IMR-90 (cell line): Measurements from ENCODE around the gene STON2. TPM values are rescaled to one million over a fixed set of nuclear protein-coding genes. Genes with fewer than 3 reads are reported as not detected.

ENCODE experiments used
- ATAC-seq: fragments of 200-7000 bp; cut with Tn5 transposase; 2 replicates; pipeline ENCODE4 v1.9.1; 2020; ENCODE audit warnings: low read depth, mild to moderate bottlenecking, moderate library complexity
- BruUV-seq: library from RNA; stranded (reverse); fragments of 400-500 nt; replicated peaks from 2 replicates; lab custom pipeline; 2021; lab: Mats Ljungman, UMichigan
- CTCF ChIA-PET: fragments of 300-600 bp; formaldehyde crosslinking; extraction: SDS; loops from one replicate; lab custom pipeline; 2021; ENCODE audit warnings: antibody characterized with exemption; lab: Yijun Ruan, JAX
- POLR2A ChIA-PET: fragments of 300-600 bp; sonication (Branson Sonifier 250); formaldehyde crosslinking; loops from one replicate; lab custom pipeline; 2022; ENCODE audit warnings: antibody characterized with exemption; ENCODE audit not compliant: unreplicated experiment; lab: Charles Lee
- DNase-seq: peaks from one replicate; pipeline ENCODE4 v3.0.0; 2013
- H2AFZ ChIP-seq: replicated peaks from 2 replicates; pipeline ENCODE3; 2013; ENCODE audit warnings: low read length, mild to moderate bottlenecking; ENCODE audit not compliant: poor library complexity
- H2AK5ac ChIP-seq: 2 replicates; pipeline ENCODE4 v1.6.1; 2013; ENCODE audit warnings: low read depth, low read length, inconsistent platforms
- H2AK9ac ChIP-seq: replicated peaks from 2 replicates; pipeline ENCODE3; 2013; ENCODE audit warnings: mild to moderate bottlenecking, low read depth, low read length, moderate library complexity; ENCODE audit not compliant: poor library complexity
- H2BK120ac ChIP-seq: 2 replicates; pipeline ENCODE4 v1.6.1; 2013; ENCODE audit warnings: low read depth, low read length, inconsistent platforms
- H2BK15ac ChIP-seq: 3 replicates; pipeline ENCODE4 v1.6.1; 2013; ENCODE audit warnings: low read depth, low read length, inconsistent platforms
- H2BK20ac ChIP-seq: 2 replicates; pipeline ENCODE4 v1.6.1; 2013; ENCODE audit warnings: low read depth, mild to moderate bottlenecking, inconsistent platforms, low read length, moderate library complexity
- H2BK5ac ChIP-seq: 2 replicates; pipeline ENCODE4 v1.6.1; 2013; ENCODE audit warnings: mild to moderate bottlenecking, low read depth, low read length, inconsistent platforms; ENCODE audit not compliant: poor library complexity, severe bottlenecking
- H3K14ac ChIP-seq: replicated peaks from 2 replicates; pipeline ENCODE4 v1.6.1; 2013; ENCODE audit warnings: low read depth, low read length, inconsistent platforms
- H3K18ac ChIP-seq: 2 replicates; pipeline ENCODE4 v1.6.1; 2013; ENCODE audit warnings: low read depth, low read length, control low read depth
- H3K23ac ChIP-seq: 2 replicates; pipeline ENCODE4 v1.6.1; 2013; ENCODE audit warnings: low read depth, low read length, inconsistent platforms
- H3K27ac ChIP-seq: 2 replicates; pipeline ENCODE4 v1.5.1; 2013; ENCODE audit warnings: mild to moderate bottlenecking, control low read depth, low read length; ENCODE audit not compliant: insufficient read depth
- H3K27me3 ChIP-seq: 2 replicates; pipeline ENCODE4 v1.6.1; 2013; ENCODE audit warnings: low read length; ENCODE audit not compliant: control insufficient read depth, insufficient read depth
- H3K36me3 ChIP-seq: 2 replicates; pipeline ENCODE4 v1.6.1; 2013; ENCODE audit warnings: low read length, mixed read lengths; ENCODE audit not compliant: control insufficient read depth, insufficient read depth
- H3K4ac ChIP-seq: 2 replicates; pipeline ENCODE4 v1.6.1; 2013; ENCODE audit warnings: low read depth, low read length, inconsistent platforms
- H3K4me1 ChIP-seq: 2 replicates; pipeline ENCODE4 v1.6.1; 2013; ENCODE audit warnings: low read length, mixed read lengths; ENCODE audit not compliant: control insufficient read depth, insufficient read depth
- H3K4me2 ChIP-seq: 2 replicates; pipeline ENCODE4 v1.6.1; 2013; ENCODE audit warnings: low read depth, mild to moderate bottlenecking, control low read depth, low read length, moderate library complexity
- H3K4me3 ChIP-seq: 2 replicates; pipeline ENCODE4 v1.5.1; 2013; ENCODE audit warnings: low read depth, mild to moderate bottlenecking, control low read depth, low read length, moderate library complexity; ENCODE audit not compliant: insufficient read depth
- H3K56ac ChIP-seq: 2 replicates; pipeline ENCODE4 v1.6.1; 2013; ENCODE audit warnings: low read length, inconsistent platforms; ENCODE audit not compliant: insufficient read depth; ENCODE audit errors: extremely low read depth
- H3K79me1 ChIP-seq, 2 experiments: 2 replicates each; pipeline ENCODE4 v1.6.1; 2013; ENCODE audit warnings: low read length in 2 of 2, inconsistent platforms in 1 of 2, low read depth in 1 of 2
- H3K9ac ChIP-seq: 2 replicates; pipeline ENCODE4 v1.6.1; 2013; ENCODE audit warnings: low read depth, low read length, control low read depth
- H3K9me1 ChIP-seq: 2 replicates; pipeline ENCODE4 v1.6.1; 2013; ENCODE audit warnings: low read length, inconsistent platforms; ENCODE audit not compliant: insufficient read depth
- H3K9me3 ChIP-seq: 2 replicates; pipeline ENCODE4 v1.6.1; 2013; ENCODE audit warnings: low read length; ENCODE audit not compliant: control insufficient read depth, insufficient read depth
- H4K20me1 ChIP-seq: 2 replicates; pipeline ENCODE4 v1.6.1; 2013; ENCODE audit warnings: low read length, inconsistent platforms; ENCODE audit not compliant: insufficient read depth
- H4K5ac ChIP-seq: 2 replicates; pipeline ENCODE4 v1.6.1; 2013; ENCODE audit warnings: mild to moderate bottlenecking, low read depth, low read length, control low read depth
- H4K8ac ChIP-seq, 2 experiments: 2 replicates each; pipeline ENCODE4 v1.6.1; 2013; ENCODE audit warnings: low read depth in 2 of 2, low read length in 2 of 2, control low read depth in 1 of 2, inconsistent platforms in 1 of 2
- H4K91ac ChIP-seq: 2 replicates; pipeline ENCODE4 v1.6.1; 2013; ENCODE audit warnings: low read depth, low read length, inconsistent platforms; ENCODE audit not compliant: insufficient read depth
- CHD1 ChIP-seq: IDR thresholded peaks from 2 replicates; pipeline ENCODE4 v1.6.1; 2012; ENCODE audit warnings: low read depth, low read length, improper control_type of control experiment
- WGBS, 2 experiments: methylation state at CpG; one replicate each; pipeline versions ENCODE4 v1.1.5 to v1.1.7; 2013; ENCODE audit warnings: missing lambda C conversion rate in 2 of 2; ENCODE audit not compliant: insufficient read length in 1 of 2; ENCODE audit errors: extremely low coverage in 2 of 2; 5-methylcytosine and 5-hydroxymethylcytosine counted together
- dilution Hi-C: fragments of 300-500 bp; cut with HindIII; formaldehyde crosslinking; loops from one replicate; pipeline ENCODE4 v1.14.3; 2018; ENCODE audit warnings: low sequenced_read_pairs; ENCODE audit not compliant: unreplicated experiment
- in situ Hi-C: fragments of 300-500 bp; cut with MboI; formaldehyde crosslinking; loops from 3 replicates; pipeline ENCODE4 v1.14.3; 2019; ENCODE audit warnings: low sequenced_read_pairs, inconsistent platforms, mixed read lengths
- intact Hi-C: fragments of 100-400 bp; cut with micrococcal nuclease; formaldehyde crosslinking; loops from 2 replicates; pipeline ENCODE4 v1.10.0; 2022
- polyA plus RNA-seq, 3 experiments: library from polyadenylated mRNA; depleted of rRNA; stranded (reverse); fragments of >200 nt; gene quantifications; 2 replicates each; pipeline ENCODE4 v1.2.3, GENCODE V29; 2012; ENCODE audit warnings: low replicate concordance in 1 of 3
- total RNA-seq: library from RNA; depleted of rRNA; stranded (reverse); fragments of >200 nt; gene quantifications from 2 replicates; pipeline ENCODE4 v1.2.3, GENCODE V29; 2012

STON2 gene
- total and polyA plus RNA-seq, 2 of the 4 experiments (the other 2 are of a cell fraction), result not detected

- H4K5ac ChIP-seq, result no peak overlapping the region
- no peak overlapping the region for H4K91ac ChIP-seq
- ATAC-seq (no peak), DNase-seq (no peak)
- H2BK120ac ChIP-seq, result no peak overlapping the region
- H3K4ac ChIP-seq, result no peak overlapping the region
- BruUV-seq, result no TSS peak
- no peaks in the 10 kb centered on the region for H3K4me1 ChIP-seq
- dilution Hi-C loops (no loop called here), intact Hi-C loops (no loop called here), in situ Hi-C loops (no loop called here)
- ChIA-PET CTCF (no interaction called here), POLR2A (no interaction called here)
- WGBS, 2 experiments, result no CpG with 5 or more reads among the region's 1 CpG
- no peak overlapping the region for H2AK9ac ChIP-seq
- no peak for TF ChIP-seq CHD1
- H2BK15ac ChIP-seq, result no peak overlapping the region
- no peaks in the 10 kb centered on the region for H3K27me3 ChIP-seq
- H2AK5ac ChIP-seq, result no peak overlapping the region
- H4K8ac ChIP-seq, result no peak overlapping the region
- no peaks in the 10 kb centered on the region for H4K20me1 ChIP-seq
- no peaks in the 10 kb centered on the region for H3K9me1 ChIP-seq
- no peaks in the 10 kb centered on the region for H3K9me3 ChIP-seq
- no peaks in the 10 kb centered on the region for H3K79me1 ChIP-seq
- no peak overlapping the region for H3K4me3 ChIP-seq
- no peak overlapping the region for H3K14ac ChIP-seq
- no peaks in the 10 kb centered on the region for H3K36me3 ChIP-seq
- no peak overlapping the region for H2BK5ac ChIP-seq
- H3K56ac ChIP-seq, result no peak overlapping the region
- H2BK20ac ChIP-seq, result no peak overlapping the region
- H2AFZ ChIP-seq, result no peak overlapping the region
- H3K4me2 ChIP-seq, result no peak overlapping the region
- H3K23ac ChIP-seq, result no peak overlapping the region
- H3K27ac ChIP-seq, result no peak overlapping the region
- H3K9ac ChIP-seq, result no peak overlapping the region
- H3K18ac ChIP-seq, result no peak overlapping the region
These were observed 5.4 kb downstream of the STON2 start for GRCh38 chr14:81394739-81395138.
